Activated CD4-positive, alpha-beta memory T cell treated with anti-CD3 and anti-CD28 coated beads for 36 hours (primary cell): ENCODE results near the gene BOD1L1. TPM values are rescaled to one million over a fixed set of nuclear protein-coding genes. Genes with fewer than 3 reads are reported as not detected.

Experiments
- CTCF ChIA-PET: fragments of 350-600 bp; sonication (Branson Sonifier 250); formaldehyde crosslinking; loops from one replicate; lab custom pipeline; 2021; ENCODE audit warnings: antibody characterized with exemption, inconsistent platforms; lab: Charles Lee
- POLR2A ChIA-PET: fragments of 350-600 bp; sonication (Branson Sonifier 250); formaldehyde crosslinking; loops from one replicate; lab custom pipeline; 2021; ENCODE audit warnings: antibody characterized with exemption; lab: Charles Lee
- DNase-seq: peaks from one replicate; pipeline ENCODE4 v3.0.0-alpha.2; 2020
- H3K27ac Mint-ChIP-seq: one replicate; pipeline ENCODE4 v1.8.0; 2021; ENCODE audit warnings: mixed read lengths
- H3K27me3 Mint-ChIP-seq: one replicate; pipeline ENCODE4 v1.8.0; 2021; ENCODE audit warnings: mixed read lengths
- H3K36me3 Mint-ChIP-seq: one replicate; pipeline ENCODE4 v1.8.0; 2021; ENCODE audit warnings: mixed read lengths
- H3K4me1 Mint-ChIP-seq: one replicate; pipeline ENCODE4 v1.8.0; 2021; ENCODE audit warnings: low read depth, mixed read lengths
- H3K4me3 Mint-ChIP-seq: one replicate; pipeline ENCODE4 v1.8.0; 2021; ENCODE audit warnings: mild to moderate bottlenecking, mixed read lengths
- H3K9me3 Mint-ChIP-seq: one replicate; pipeline ENCODE4 v1.8.0; 2021; ENCODE audit warnings: mixed read lengths
- intact Hi-C: fragments of 100-400 bp; cut with micrococcal nuclease; formaldehyde crosslinking; loops from one replicate; pipeline ENCODE4 v1.15.1; 2023
- total RNA-seq, 2 experiments: library from RNA; stranded (reverse); gene quantifications; one replicate each; pipeline ENCODE4 v1.2.3, GENCODE V29; 2021

The BOD1L1 gene
- total RNA-seq: 10 to 100 TPM; 25.5 to 31.2 TPM

DNA sequence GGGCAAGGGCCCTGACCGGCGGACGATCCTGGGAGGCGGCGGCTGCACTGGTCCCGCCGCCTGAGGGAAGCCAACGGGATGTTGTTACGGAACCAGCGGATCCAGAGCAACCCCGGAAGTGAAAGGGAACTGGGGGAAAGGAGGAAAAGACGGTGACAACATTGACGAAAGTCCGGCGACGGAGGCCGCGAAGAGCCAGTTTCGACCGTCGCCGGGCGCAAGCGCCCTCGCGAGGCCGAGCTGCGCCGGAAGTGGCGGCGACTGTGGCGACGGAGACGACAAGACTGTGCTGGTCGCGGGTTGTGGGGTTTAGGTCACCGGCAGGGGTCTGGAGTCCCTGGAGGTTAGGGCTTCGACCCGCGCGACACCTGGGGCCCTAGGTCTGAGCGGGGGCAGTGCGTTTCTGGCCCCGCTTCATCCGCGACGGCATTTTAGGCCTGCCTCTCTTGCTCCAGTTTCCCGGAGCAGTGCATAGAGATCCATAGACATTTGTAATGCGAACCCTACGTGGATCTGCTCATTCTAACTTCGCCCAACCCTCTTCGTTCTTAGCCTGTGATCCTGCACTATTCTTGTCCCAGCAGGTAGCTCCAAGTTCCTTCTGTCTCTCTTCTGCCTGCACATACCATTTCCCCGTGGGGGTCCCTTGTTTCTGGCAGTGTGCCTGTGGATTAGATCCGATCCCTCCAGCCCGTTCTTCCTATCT lies at the start of gene BOD1L1:
BOD1L1 (minus strand) TSS at position 120 of the 706 bp plus-strand sequence. CDS start 138 bp downstream, outside the sequence.
- DNase-seq: peak; percentile 89
- CTCF ChIA-PET: interaction anchor here (1.1 to 5.1 kb wide), 3 partner anchors 26 to 29 kb away, joined by 4 to 42 read pairs (median 5); no protein-coding TSS in a partner anchor
- intact Hi-C loops: loop anchor here (1.0 to 5.0 kb wide), 3 partner anchors 27 to 1375 kb away; partner anchors contain the start of genes CPEB2 and RAB28
- Mint-ChIP-seq H3K4me1 (peaks cover 41% of the 10 kb centered on the region), H3K9me3 (no peaks in the 10 kb centered on the region), H3K27ac (peak within 1 kb of the TSS; percentile 94), H3K27me3 (no peaks in the 10 kb centered on the region), H3K4me3 (peak within 1 kb of the TSS; percentile 97), H3K36me3 (peaks cover 2% of the 10 kb centered on the region)
- POLR2A ChIA-PET: no interaction called here

DNA sequence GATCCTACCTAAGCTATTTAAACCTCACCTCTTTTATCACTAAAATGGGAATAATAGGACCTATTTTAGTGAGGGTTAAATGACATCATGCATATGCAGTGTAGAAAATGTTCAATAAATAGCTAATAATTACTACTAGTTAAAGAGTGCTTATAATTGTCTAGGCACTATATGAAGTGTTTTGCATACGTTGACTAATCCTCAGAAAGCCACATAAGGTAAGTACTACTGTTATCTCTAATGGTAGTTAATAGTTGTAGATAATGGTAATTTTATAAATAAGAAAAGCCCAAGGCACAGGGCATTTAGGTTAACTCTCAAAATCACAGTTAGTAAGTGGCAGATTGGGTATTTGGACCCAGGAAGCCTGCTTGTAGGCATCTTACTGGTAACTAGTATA lies 47.4 kb upstream of the BOD1L1 start:
- H3K36me3 Mint-ChIP-seq: peaks cover 1% of the 10 kb centered on the region
- peaks cover 9% of the 10 kb centered on the region for H3K27me3 Mint-ChIP-seq
- POLR2A ChIA-PET: no interaction called here
- H3K9me3 Mint-ChIP-seq: peaks cover 26% of the 10 kb centered on the region
- no peaks in the 10 kb centered on the region for H3K4me1 Mint-ChIP-seq
- DNase-seq: no peak
- intact Hi-C loops: no loop called here
- no peak overlapping the region for H3K4me3 Mint-ChIP-seq
- no peak overlapping the region for H3K27ac Mint-ChIP-seq
- CTCF ChIA-PET: no interaction called here

DNA sequence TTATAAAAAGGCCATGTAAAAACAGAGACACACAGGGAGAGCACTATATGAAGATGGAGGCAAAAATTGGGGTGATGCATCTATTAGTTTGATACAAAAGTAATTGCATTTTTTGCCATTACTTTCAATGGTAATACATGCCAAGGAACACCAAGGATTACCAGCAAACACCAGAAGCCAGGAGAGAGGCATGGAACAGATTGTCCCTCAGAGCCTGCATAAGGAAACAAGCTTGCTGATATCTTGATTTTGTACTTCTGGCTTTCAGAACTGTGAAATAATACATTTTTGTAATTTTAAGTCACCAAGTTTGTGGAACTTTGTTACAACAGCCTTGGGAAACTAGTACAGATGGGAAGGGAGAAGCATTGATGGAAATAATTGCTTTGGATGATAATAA lies 45.6 kb upstream of the BOD1L1 start:
- no peak overlapping the region for H3K27ac Mint-ChIP-seq
- H3K27me3 Mint-ChIP-seq: peaks cover 10% of the 10 kb centered on the region
- peaks cover 1% of the 10 kb centered on the region for H3K36me3 Mint-ChIP-seq
- no peak for DNase-seq
- H3K9me3 Mint-ChIP-seq: peaks cover 15% of the 10 kb centered on the region
- CTCF ChIA-PET: interaction anchor here (2.0 kb wide), 1 partner anchor 18 kb away, joined by 6 read pairs; no protein-coding TSS in a partner anchor
- H3K4me1 Mint-ChIP-seq: no peaks in the 10 kb centered on the region
- H3K4me3 Mint-ChIP-seq: no peak overlapping the region
- POLR2A ChIA-PET: no interaction called here
- intact Hi-C loops: no loop called here

DNA sequence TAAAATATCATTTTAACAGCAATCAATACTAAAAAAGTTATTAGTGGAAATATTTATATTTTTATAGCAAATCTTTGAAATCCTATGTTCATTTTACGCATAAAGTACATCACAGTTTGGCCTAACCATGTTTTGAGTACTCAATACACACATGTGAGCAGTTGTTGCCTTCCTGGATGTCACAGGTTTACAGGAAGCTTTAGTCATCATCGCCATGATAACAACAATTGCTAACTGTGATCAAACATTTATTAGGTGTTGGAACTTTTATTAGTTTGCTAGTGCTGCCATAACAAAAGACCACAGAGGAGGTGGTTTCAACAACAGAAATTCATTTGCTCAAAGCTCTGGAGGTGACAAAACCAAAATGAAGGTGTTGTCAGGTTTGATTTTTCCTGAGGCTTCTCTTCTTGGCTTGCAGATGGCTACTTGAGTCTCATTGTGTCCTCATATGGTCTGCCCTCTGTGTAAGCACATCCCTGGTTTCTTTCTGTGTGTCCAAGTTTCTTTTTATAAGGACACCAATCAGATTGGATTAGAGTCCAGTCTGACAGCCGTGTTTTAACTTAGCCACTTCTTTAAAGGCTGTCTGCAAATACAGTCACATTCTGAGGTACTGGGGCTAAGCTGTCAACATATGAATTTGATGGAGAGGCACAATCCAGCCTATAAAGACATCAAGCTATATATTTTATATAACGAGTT lies 43.1 kb upstream of the BOD1L1 start:
- no peak for DNase-seq
- intact Hi-C loops: no loop called here
- peaks cover 1% of the 10 kb centered on the region for H3K36me3 Mint-ChIP-seq
- no peaks in the 10 kb centered on the region for H3K4me1 Mint-ChIP-seq
- ChIA-PET POLR2A (no interaction called here), CTCF (interaction anchor here (3.3 kb wide), 1 partner anchor 16 kb away, joined by 10 read pairs; no protein-coding TSS in a partner anchor)
- peaks cover 11% of the 10 kb centered on the region for H3K27me3 Mint-ChIP-seq
- H3K9me3 Mint-ChIP-seq: peaks cover 5% of the 10 kb centered on the region
- H3K27ac Mint-ChIP-seq: no peak overlapping the region
- H3K4me3 Mint-ChIP-seq: no peak overlapping the region

DNA sequence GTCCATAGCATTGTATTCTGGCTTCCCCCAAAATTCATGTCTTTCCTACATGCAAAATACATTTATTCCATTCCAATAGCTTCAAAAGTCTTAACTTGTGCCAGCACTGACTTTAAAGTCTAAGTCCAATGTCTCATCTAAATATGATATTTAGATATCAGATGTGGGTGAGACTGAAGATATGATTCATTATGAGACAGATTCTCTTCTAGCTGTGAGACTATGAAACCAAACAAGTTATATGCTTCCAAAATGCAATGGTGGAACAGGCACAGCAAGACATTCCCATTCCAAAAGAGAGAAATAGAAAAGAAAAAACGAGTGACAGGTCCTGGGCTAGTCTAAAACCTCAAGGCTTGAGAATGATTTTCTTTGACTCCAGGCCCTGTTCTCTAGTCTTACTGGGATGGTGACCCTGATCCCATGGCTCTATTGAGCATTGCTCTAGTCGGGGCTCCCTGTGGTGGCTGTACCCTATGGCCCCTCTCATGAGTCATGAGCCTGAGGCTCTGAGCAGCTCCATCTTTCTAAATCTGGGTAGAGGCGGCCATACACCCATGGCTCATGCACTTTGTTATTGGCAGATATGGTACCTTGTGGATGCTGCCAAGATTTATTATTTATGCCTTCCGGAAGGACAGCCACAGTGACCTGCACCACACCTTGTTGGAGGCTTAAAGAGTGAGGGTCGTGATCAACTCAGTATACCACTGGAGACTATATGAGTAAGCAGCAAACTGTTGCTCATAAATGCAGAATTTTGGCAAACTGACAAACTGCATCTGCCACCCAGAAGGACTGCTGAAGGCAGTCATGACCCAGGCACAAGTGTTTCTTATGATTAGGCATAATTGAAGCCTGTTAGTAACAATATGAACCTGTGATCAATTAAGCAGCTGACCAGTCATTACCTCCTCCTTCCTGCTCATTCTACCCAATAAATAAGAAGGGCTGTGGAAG lies 38.5 kb upstream of the BOD1L1 start:
- no peak for DNase-seq
- no peak overlapping the region for H3K4me3 Mint-ChIP-seq
- CTCF ChIA-PET: interaction anchor here (1.2 kb wide), 1 partner anchor 9 kb away, joined by 3 read pairs; no protein-coding TSS in a partner anchor
- H3K27ac Mint-ChIP-seq: no peak overlapping the region
- no peaks in the 10 kb centered on the region for H3K9me3 Mint-ChIP-seq
- H3K4me1 Mint-ChIP-seq: no peaks in the 10 kb centered on the region
- POLR2A ChIA-PET: no interaction called here
- H3K27me3 Mint-ChIP-seq: peaks cover 3% of the 10 kb centered on the region
- intact Hi-C loops: no loop called here
- no peaks in the 10 kb centered on the region for H3K36me3 Mint-ChIP-seq

DNA sequence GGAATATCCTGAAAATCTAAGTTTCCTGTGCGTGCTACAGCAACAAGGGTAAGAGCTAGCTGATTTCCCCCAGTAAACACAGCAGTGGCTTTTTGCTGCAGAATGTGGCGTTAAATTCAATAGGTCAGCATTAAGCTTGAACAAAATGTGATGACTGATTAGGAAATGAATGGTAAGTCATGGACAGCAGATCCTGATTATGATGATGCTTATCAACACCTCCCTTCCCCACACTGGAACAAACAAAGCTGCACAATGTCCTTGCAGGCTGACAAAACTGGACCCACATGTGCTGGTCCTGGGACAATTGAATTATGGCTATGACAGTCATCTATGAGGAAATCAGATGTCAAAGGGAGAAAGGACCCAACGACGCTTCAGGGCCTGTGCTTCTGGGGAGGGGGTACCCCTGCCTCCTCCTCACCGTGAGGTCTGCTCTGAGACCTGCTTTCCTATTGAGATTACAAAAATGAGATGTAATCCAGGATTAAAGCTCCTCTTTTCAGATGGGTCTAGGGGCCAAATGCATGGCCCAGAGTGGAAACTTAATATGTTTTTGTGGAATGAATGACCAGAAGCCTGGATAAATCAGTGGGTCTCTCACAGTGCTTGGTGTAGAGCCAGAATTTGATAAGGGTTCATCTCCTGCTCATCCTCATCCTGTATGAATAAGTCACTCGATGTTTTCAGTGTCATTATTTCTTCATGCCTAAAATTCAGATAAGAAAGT lies 32.0 kb upstream of the BOD1L1 start:
- intact Hi-C loops: loop anchor here (5.0 to 10.0 kb wide), 6 partner anchors 515 to 1995 kb away; partner anchors contain the start of gene FBXL5
- POLR2A ChIA-PET: no interaction called here
- peaks cover 2% of the 10 kb centered on the region for H3K27me3 Mint-ChIP-seq

DNA sequence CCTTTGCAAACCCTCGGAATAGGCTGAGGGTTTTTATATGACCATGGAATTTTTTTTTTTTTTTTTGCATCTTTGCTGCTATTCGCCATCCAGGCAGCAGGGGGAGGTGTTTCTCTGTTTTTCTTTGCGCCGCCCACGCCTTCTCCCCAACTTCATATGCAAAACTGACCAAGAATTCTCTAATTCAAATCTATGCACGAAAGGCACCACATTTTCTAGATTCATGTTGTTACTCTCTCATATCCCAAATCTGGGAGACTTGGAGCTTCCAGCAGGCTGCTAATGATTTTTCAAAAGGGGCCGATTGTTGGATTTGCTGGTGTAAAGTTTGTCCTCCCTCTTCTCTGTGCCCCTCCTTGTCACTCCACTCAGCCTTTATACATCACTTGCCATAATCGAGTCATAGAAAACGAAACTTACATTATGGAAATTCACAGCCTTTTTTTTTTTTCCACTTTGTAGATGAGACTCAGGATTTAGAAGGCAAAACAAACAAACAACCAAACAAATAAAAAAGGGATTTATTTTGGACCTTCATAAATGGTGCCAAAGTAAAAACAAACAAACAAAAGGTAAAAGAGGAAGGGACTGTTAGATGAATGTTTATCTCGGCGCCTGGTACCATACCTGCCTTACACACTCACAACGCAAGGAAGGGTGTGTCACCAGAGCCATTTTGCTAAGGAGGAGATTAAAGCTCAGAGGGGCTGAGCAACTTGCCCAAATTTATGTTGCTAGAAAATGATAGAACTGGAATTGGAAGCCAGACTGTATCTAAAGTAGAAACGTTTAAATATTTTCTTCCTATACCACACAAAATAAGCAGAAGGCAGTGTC lies 29.3 kb upstream of the BOD1L1 start:
- intact Hi-C loops: loop anchor here (1.0 to 10.0 kb wide), 8 partner anchors 518 to 1998 kb away; partner anchors contain the start of gene FBXL5
- peaks cover 2% of the 10 kb centered on the region for H3K27me3 Mint-ChIP-seq
- no peaks in the 10 kb centered on the region for H3K9me3 Mint-ChIP-seq
- DNase-seq: peak; percentile 81
- H3K4me1 Mint-ChIP-seq: peaks cover 15% of the 10 kb centered on the region
- ChIA-PET CTCF (interaction anchor here (0.5 to 2.0 kb wide), 9 partner anchors 9 to 1800 kb away, joined by 3 to 5 read pairs (median 3); no protein-coding TSS in a partner anchor), POLR2A (no interaction called here)
- H3K36me3 Mint-ChIP-seq: no peaks in the 10 kb centered on the region
- peak overlapping the region; percentile 70 for H3K4me3 Mint-ChIP-seq
- H3K27ac Mint-ChIP-seq: peak overlapping the region; percentile 77

More for the DNA sequence above, 32.0 kb upstream of the BOD1L1 start:
- no peak for DNase-seq
- H3K36me3 Mint-ChIP-seq: no peaks in the 10 kb centered on the region
- H3K4me3 Mint-ChIP-seq: no peak overlapping the region
- H3K4me1 Mint-ChIP-seq: peaks cover 15% of the 10 kb centered on the region
- H3K9me3 Mint-ChIP-seq: no peaks in the 10 kb centered on the region
- no peak overlapping the region for H3K27ac Mint-ChIP-seq
- CTCF ChIA-PET: no interaction called here

DNA sequence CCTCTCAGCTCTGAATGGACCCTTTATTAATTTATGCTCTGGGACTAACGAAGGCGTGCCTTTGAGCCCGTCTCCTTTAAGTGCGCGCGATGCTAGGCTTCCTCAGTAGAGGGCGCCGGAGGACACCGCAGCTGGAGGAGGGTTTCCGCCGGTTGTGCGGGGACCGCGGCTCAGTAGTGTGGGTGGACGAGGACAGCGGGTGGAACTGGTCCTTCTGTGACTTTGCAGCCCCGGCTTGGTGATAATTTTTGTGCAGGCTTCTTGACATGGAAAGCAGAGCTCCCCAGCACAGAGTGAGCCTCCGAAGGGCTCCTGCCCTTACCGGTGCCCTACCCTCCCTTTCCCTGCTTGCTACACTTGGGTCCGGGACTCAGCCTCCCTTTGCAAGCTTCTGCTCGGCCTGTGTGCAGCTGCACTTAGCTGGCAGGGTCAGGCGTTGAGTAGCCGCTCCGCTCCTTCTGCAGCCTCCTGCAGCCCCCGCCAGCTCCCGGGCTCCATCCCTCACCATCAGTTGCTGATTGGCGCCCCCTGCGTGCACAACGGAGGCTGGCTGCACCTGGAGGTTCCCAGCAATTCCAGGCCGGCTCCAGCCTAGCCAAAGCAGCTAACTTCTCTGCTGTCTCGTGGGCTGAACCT lies 26.8 kb upstream of the BOD1L1 start:
- peak overlapping the region; percentile 75 for H3K4me3 Mint-ChIP-seq
- no peaks in the 10 kb centered on the region for H3K9me3 Mint-ChIP-seq
- peak; percentile 88 for DNase-seq
- no peak overlapping the region for H3K27ac Mint-ChIP-seq
- CTCF ChIA-PET: interaction anchor here (0.7 to 3.6 kb wide), 27 partner anchors 9 to 1998 kb away, joined by 3 to 42 read pairs (median 4); partner anchors contain the start of gene BOD1L1
- H3K36me3 Mint-ChIP-seq: no peaks in the 10 kb centered on the region
- H3K4me1 Mint-ChIP-seq: peaks cover 15% of the 10 kb centered on the region
- POLR2A ChIA-PET: no interaction called here
- H3K27me3 Mint-ChIP-seq: peaks cover 2% of the 10 kb centered on the region
- intact Hi-C loops: loop anchor here (1.0 to 10.0 kb wide), 10 partner anchors 26 to 2001 kb away; partner anchors contain the start of genes CPEB2 and FBXL5

DNA sequence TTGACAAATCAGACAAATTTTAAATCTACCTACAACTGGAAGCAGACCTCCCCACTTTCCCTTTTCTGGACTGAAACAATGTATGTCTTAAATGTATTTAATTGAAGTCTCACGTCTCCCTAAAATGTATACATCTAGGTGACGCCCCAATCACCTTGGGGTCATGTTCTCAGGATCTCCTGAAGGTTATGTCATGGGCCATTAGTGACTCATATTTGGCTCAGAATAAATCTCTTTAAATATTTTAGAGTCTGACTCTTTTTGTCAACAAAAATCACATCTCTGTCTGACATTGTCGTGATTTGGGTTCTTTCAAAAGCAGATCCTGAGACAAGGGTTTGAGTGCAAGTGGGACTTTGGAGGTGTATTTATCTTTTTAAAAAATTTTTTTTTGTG lies 26.2 kb upstream of the BOD1L1 start:
- Mint-ChIP-seq H3K4me3 (no peak overlapping the region), H3K4me1 (peaks cover 15% of the 10 kb centered on the region), H3K27ac (no peak overlapping the region), H3K9me3 (no peaks in the 10 kb centered on the region), H3K36me3 (no peaks in the 10 kb centered on the region), H3K27me3 (peaks cover 4% of the 10 kb centered on the region)
- intact Hi-C loops: loop anchor here (1.0 to 10.0 kb wide), 10 partner anchors 25 to 2001 kb away; partner anchors contain the start of genes CPEB2 and FBXL5
- ChIA-PET CTCF (interaction anchor here (0.8 to 3.6 kb wide), 22 partner anchors 8 to 1998 kb away, joined by 3 to 42 read pairs (median 5); partner anchors contain the start of gene BOD1L1), POLR2A (no interaction called here)
- no peak for DNase-seq

DNA sequence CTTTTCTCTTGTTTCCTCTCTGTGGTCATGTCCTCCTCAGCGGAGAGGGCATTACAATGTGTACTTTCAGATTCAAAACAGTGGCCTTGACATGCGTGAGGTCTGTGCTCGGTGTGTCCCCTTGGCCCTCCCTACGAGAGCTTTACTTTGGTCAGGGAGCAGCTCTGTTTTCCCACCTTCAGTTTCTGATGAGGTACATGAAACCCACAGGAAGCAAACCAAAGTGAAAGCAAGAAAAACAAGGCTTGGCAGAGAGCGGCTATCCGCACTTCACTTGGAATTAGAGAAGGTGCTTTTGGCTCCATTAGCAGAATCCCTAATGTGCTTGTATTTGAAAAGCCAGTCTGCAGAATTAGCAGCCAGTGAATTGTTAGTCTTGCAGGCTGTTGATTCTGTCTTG lies 19.5 kb upstream of the BOD1L1 start:
- intact Hi-C loops: no loop called here
- Mint-ChIP-seq H3K9me3 (no peaks in the 10 kb centered on the region), H3K27ac (no peak overlapping the region), H3K4me1 (peaks cover 2% of the 10 kb centered on the region), H3K36me3 (no peaks in the 10 kb centered on the region), H3K4me3 (no peak overlapping the region), H3K27me3 (peaks cover 11% of the 10 kb centered on the region)
- ChIA-PET CTCF (interaction anchor here (1.4 to 2.8 kb wide), 2 partner anchors 8 to 10 kb away, joined by 3 to 13 read pairs; no protein-coding TSS in a partner anchor), POLR2A (no interaction called here)
- DNase-seq: no peak
